HG03460 (cell line): ENCODE measurements around the gene CACNA1C.

Experiments used
- ATAC-seq: cut with Tn5 transposase; IDR thresholded peaks from one replicate; pipeline ENCODE4 v1.9.1; 2021; ENCODE audit not compliant: unreplicated experiment

Gene CACNA1C

DNA sequence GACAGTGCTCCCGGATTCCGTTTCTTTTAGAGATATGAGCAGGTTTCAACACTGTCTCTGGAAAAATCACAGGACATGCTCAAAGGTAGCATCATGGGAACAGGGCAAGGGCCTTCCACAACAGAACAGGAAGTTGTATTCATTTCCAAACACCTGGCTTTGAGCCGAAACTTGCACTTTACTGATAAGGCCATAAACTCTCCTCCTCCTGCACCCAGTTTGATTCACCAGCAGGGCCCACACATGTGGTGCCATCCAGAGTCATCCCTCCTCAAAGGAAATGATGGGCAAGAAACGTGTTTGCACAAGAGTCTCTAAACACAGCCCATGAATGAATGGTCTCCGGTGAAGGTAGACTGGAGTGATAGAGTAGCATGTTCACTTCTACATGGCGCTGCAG lies 473.6 kb downstream of the CACNA1C start:
- no peak for ATAC-seq

DNA sequence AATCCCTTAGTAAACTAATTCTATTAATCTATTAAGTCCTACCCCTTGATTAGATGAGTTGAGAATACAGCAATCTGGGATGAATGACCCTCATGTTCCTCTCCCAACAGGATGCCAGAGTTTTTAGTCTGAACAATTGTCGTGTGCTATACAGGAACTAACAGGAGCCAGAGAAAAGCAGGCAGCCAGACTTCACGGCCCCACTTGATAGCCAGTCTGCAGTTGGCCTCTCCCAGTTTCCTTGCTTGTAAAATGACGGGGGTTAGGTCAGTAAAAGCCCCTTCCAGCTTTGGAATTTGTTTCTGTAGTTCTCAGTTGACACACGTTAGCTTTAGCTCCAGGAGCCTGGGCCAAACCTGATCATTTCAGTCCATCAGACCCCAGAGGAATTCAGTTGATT lies 475.2 kb downstream of the CACNA1C start:
- no peak for ATAC-seq

DNA sequence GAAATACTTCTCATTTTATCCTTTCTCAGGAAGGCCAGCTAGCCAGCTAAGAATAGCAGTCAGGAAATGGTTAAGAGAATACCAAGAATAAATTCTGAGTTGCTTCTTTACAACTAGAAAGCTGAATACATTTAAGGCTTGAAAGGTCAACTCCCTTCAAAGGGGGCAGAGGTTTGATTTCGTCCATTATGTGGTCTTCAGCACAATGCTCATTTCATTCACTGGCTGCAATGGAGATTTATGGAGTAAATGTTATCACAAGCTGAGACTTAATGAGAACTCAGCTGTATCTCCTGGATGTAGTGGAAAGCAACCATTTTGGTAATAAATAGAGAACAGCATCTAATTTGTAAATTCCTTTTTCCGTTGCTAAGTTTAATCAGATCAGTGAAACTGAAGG lies 477.0 kb downstream of the CACNA1C start:
- no peak for ATAC-seq

DNA sequence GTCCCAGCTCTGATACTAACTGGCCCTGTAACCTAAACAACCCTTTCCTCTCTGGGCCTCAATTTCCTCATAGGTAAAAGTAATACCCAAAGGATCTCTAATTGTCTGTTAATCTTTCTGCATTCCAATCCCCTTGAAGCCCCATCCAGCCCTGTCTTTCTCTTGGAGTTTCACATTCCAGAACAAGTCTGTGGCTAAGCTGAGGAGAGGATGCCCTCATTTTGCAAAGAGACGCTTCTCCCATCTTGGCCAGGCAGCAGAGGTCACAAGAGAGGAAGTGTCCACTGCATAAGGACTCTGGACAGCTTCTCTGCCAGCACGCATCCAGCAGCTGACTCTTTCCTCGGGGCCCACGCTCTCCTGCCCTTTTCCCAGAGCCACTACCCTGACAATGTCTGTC lies 478.6 kb downstream of the CACNA1C start:
- no peak for ATAC-seq

DNA sequence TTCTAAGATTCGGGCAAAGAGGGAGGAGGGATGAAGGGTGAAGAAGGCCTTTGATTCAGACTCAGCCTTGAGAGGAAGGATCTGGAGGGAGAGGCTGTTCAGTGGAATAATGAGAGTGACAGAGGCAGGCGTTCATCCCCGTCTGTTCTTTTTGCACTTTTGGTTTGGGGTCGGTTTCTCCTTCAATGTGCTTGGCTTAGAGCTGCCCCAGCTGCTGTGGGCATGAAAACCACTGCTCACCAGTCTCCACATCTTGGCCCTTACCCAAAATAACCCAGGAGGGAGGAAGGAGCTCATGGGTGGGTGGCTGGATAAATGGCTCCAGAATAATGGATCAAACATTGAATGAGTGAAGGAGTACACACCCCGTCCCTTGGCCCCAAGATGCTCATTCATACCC lies 480.2 kb downstream of the CACNA1C start:
- no peak for ATAC-seq

DNA sequence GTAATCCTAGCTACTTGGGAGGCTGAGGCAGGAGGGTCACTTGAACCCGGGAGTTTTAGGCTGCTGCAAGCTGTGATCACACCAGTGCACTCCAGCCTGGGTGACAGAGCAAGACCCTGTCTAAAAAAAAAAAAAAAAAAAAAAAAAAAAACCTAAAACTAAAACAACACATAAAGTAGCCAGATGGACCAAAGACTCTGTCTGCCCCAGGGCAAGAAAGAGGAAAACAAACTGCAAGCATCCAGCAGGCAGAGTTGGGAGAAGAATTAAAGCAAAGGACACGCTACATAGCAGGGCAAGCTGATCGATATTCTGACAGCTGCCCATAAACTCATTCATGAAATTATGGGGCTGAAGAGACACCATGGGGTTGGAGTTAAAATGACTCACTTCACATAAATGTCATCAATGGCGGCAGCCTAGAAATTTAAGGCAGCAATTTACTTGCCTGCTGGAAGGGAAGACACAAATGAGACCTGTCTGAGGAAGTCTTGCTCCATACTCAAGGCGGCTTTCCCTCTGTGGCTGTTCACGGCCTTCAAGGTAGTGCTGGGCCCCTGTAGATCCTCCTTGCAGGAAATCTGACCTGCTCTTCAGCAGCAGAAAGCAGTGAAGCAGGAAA lies 482.9 kb downstream of the CACNA1C start:
- no peak for ATAC-seq

DNA sequence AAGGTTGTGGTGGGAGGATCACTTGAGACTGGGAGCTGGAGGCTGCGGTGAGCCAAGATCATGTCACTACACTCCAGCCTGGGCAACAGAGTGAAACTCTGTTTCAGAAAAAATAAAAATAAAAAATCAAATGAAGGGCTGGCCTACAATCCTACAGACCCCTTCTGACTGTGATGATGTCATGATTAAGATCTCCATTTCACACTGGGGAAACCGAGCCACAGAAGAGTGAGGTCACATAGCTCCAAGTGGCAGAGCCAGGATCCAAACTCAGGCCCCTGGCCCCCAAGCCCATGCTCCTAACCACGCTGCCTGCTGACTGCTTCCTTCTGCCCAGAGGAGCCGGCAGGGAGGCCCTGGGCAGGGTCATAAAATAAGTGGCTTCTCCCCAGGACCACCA lies 483.9 kb downstream of the CACNA1C start:
- ATAC-seq = no peak

DNA sequence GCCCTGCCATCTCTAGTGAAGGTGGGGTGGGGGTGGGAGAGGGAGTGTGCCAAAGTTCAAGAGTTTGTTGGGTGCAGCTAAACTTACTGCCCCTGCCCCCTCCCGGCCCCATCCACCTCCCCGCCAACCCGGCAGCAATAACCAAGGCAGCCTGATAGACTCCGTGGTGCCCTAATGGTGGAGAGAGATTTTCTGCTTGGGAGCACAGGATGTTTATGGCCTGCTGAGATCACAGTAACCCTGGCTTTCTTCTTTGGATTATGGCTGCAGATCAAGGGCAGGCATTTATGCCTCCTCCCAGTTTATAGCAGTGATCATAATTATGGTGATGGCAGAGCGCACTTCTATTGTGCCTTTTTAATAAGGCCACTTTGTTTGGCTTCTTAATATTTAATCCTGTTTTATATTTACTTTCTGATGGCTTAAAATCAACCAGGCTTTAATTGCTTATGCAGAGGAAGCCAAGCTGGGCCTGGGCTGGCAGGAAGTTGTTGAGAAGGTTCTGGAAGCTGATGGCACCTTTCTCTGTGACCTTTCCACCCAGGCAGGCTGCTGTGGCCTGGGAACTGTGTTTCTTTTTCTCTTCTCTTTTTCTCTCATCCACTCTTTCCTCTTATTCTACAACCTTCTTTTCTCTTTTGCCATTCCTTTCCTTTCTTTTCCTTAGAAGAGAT lies 485.2 kb downstream of the CACNA1C start:
- no peak for ATAC-seq

DNA sequence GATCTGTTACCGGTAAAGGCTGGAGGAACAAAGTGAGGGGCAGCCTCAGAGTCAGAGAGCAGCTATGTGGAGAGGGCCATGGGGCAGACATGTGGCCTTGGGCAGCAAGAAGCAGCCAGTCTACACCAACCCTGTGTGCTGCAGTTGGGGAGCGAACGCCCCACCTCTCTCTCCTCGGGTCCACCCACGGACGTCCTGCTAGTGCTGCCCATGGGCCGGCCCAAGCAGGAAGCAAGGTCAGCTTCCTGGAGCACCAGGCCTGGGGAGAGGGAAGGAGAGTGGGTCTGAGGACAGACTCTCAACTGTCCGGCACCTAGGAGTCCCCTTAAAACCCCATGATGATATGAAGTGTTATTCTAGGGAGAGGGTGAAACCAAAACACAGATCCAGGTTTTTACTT lies 487.2 kb downstream of the CACNA1C start:
- ATAC-seq = no peak

DNA sequence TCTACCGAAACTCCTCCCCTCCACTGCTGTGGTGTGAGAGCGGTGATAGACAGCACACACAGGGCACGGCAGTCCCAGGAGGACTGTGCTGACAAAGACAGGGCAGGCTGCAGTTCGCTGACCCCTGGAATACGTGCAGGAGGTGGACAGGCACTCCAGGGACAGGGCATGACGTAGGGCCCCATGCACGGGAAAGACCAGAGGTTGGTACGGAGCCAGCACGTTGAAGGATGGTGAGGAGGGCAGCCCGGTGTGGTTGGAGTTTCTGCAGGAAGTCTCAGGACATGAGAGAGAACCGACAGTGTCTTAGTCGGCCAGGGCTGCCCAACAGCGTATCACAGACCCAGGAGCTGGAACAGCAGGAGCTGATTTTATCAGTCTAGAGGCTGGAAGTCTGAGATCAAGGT lies 487.8 kb downstream of the CACNA1C start:
- no peak for ATAC-seq

DNA sequence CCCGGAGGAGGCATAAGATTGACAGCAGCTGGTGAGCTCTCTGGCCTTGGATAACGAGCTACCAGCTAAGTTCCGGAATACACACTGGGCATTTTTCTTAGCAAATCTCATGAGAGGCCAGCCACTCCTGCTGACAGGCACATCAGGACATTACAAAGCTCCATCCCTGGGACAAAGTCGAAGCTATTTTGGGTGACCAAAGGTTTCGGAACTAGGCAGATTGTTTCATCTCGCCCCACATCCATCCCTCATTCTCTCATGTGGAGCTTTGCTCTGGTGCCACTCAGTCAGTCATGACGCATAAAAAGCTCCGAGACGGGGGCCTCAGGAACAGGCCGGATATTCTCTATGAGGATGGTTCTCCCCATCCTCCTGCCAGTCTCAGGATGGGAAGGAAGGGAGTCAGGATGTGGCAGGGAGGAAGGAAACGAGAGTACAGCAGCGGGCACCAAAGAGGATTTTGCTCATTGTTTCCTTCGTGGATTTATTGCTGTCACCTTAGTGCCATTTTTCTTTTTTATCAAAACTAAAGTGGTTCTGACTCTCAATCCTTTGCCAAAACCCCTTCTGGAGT lies 488.9 kb downstream of the CACNA1C start:
- ATAC-seq = no peak

DNA sequence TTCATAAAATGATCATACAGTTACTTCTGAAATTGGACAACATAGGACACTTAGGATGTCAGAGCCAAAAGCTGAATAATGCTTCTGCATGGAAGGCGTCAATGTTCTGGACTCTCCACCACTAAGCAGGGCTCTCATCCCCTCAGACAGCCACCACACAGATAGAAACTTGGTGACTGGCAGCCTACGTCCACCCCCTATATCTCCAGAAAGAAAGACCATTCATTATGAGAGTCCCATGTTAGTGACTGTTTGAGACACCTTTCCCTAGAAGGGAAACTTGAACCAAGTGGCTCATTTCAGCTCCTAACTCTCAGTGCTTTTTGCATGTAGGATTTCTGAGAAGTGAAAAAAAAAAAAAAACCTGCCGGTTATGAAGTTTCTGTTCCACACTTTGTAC lies 491.0 kb downstream of the CACNA1C start:
- no peak for ATAC-seq

DNA sequence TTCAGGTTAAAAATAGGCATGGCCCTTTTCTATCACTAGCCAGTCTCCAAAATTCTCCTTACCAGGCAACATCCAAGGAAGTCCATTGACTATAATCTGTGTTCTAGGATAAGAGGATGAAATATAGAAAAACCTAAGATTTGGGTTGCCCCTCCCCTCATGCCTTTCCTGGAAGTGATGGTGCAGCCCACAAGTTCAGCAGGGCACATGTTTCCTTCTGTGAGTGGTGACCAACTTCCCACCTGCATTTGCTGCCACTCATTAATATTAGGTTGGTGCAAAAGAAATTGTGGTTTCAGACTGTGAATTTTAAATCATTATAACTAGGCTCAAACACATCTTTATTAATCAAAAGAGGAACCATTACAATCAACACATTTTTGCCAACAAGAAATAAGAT lies 491.4 kb downstream of the CACNA1C start:
- ATAC-seq = no peak

DNA sequence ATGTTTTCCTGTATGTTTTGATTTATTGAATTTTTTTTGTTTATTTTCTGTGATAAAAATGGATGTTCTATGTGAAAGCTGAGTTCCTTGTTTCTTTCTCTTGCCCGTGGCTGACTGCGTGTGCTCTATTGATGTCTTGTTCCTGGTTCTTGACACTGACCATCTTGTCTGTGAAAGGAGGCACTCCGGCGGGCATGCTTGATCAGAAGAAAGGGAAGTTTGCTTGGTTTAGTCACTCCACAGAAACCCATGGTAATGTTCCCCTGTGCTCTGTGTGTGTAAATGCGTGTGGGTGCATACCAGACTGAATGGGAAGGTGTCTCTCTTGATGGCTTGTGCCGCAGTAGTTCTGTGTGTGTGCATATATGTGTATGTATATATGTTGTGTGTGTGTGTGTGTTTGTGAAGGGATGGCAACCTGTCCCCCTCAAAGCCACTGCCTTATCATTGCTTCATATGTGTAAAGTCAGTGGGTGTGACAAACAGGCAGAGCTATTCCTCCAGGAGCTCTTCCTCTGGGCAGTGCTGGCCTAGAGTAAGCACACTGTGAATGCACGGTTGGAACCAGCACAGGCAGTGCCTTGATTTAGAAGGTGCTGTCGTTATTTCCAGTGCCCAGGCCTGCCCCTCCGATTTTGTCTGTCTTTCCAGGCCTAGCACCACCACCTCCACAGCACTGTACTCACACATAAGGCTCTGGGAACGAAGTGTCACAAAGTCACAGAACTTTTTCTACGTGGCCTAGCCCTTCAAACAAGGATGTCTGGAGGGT lies 494.7 kb downstream of the CACNA1C start:
- ATAC-seq = no peak

DNA sequence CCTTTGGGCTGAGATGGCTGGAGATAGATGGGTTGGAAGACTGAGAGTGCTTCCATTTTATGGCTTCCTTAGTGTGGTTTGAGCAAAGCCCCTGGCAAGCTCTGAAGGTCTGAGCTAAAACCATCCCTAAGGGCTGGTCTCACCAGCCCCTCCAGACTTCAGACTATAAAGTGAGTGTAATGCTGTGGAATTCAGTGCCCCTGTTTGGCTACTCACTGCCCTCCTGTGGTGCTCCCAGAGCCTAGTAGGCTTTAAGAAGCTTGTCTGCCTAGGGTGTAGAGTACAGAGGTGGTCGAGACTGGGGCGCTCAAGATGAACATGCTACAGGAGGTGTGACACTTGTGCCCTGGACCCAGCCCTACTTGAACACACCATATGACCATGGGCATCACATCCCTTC lies 495.3 kb downstream of the CACNA1C start:
- ATAC-seq = no peak

DNA sequence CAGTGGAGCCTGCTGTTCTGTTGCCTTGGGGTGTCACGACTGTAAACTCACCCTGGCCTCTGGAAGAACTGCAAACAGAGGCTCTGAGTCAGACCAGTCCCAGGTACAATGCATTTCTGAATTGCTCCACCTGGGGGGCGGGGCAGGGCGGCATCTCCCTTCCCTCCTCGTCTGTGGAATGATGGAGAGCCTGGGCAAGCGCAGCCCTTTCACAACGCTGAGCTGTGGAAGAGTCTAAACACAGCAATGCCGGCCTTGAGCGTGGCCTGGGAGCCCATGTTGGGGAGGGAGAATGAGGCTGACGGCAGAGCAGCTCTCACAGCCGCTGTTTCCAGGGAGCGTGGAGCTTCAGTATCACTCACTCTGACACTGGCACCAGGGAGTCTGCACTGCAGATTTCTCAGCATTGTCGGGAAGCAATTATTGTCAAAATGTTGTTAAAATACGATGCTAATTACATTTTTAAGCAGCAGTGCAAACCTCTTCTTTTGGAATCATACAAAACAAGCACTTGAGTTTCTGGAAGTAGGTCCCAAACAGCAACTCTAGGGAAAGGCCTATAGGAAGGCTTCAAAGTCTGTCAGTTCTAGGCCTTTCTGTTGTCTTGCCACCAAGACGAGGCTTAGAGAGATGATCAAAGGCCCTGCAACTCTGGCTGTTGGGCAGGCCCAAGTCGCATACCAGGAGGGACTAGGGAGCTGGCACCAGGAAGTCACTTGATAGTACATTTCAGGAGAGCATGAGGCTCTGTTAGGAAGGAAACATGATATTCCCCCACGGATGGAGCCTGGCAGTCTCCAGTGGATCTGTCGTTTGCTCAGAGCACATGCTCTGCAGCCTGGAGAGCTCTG lies 498.0 kb downstream of the CACNA1C start:
- no peak for ATAC-seq

DNA sequence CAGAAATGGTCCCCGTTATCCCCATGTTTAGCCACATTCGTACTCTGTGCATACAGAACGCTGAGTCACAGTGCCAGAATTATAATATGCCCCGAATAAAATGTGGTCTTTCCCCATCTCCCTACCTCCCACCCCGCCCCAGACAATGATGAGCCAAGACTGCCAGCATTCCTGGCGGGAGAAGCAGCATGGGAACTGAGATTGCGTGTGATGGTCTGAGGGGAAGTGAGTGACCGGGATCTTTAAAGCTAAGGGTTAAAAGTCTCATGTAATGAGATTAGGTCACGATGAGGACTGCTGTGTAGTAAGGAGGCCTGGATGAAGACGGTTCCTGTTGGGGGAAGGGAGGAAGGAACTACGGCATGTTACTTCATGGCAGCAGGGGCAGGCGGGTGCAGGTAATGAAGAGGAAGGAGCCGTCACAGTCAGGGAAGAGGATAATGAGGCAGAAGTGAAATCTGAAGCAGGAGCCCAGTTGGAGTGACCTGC lies 498.7 kb downstream of the CACNA1C start:
- no peak for ATAC-seq

DNA sequence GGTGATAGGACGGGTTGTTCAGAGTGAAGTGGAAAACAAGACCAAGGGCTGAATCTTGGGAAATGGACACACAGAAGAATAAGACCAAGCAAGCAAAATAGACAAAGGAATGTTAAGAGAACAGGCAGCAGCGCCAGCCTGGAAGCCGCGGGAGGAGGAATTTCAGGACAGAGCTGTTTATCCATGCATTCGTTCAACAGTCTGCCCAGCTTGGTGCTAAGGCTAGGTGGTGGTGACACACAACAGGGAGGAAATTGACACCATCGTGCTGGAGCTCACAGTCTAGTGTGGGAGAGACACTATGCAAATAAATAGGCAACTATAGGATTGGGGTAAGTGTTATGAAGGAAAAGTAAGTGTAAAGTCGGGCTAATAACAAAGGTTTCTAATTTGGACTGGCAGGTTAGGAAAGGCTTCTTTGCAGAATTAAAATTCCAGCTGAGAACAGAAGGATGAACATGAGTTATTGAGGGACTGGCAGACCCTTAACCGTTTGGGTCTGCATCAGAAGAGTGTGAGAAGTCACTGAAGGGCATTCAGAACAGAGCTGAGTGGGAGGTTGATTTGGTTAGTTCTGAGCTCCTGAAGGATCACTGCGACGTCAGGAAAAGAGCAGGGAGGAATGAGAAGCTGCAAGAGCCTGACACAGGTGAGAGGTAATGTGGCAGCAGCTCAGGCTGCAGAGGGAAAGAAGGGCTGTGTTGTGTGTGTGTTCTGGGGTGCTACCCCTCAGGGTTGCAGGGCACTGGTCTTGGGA lies 499.4 kb downstream of the CACNA1C start:
- no peak for ATAC-seq

DNA sequence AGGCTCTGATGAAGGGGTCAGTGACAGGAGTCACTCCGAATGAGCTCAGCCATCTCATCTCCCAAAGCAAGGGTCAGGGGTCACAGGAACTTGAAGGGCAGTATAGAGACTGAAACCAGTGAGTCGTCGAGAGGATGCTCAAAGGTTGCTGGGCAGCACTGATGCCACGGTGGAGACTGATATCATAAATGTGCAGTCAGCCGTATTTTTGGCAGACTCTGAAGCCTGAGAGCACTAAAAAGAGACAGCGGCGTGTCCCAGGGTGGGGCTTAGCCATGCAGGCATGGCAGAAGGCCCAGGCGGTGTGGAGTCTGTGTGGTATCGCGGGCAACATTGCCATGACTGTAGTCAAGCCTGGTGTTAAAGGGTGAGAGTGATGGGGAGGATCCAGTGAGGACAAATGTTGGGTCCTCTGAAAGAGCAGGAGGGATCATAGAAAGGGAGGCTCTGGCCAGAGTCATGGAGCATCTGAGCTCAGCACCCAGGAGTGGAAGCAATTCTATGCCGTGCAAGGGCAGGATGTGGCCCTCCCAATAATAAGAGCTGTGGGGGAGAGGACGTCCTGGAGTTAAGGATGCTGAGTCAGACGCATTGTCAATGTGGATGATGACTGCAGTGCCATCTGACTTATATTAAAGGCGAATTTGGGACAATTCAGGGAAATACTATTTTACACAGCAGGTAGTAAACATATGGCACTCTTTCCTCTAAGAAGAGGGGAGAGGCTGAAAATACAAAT lies 500.8 kb downstream of the CACNA1C start:
- ATAC-seq = no peak
